Stimulated activated CD8-positive, alpha-beta memory T cell treated with anti-CD3 and anti-CD28 coated beads, Interleukin-4, amount 100 ng/mL, for 4 hours (primary cell): ENCODE data around the gene SEBOX.
A peak's percentile ranks its signal among the peaks of the same experiment; 100 is the strongest.

Experiments used
- DNase-seq, 2 donors: peaks; one replicate each; pipeline ENCODE4 v3.0.0-alpha.2; 2020; ENCODE audit warnings: low read depth in 2 of 2, low spot score in 1 of 2

SEBOX gene

GRCh38 chr17:28320215-28321061 lies 44.6 kb downstream of the SEBOX start:
- DNase-seq = no peak

GRCh38 chr17:28319598-28319935 lies 45.4 kb downstream of the SEBOX start:
- DNase-seq = no peak

DNA sequence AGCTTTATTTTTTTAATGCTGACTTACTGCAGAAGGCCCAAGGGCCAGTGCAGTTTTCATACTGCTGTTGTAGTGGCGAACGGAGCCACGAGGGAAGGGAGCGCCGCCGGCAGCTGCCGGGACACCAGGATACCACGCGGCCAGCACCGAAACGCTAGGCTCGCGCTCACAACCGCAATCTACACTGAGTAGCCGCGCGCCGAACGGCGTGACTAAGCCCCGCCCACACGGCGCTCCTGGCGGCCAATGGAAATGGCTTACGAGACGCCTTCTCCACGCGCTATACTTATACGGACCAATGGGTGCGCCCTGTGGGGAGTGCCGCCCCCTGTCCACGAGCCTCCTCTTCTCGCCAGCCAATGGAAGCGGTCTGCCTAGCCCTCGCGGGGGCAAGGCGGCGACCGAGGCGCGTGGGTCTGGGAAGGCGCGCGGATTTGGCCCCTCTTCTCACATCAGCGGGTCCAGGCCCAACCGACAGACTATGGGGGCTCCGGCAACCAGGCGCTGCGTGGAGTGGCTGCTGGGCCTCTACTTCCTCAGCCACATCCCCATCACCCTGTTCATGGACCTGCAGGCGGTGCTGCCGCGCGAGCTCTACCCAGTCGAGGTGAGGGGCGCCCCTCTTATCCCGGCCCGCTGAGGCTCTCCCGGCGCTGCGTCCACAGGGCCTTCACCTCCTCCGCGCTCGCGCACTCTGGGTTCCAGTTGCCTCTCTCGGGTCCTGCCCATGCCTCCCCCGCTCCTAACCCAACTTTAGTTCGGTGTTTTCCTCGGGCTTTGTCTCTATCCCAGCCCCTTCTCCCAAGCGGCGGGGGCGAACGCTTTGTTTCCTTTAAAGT lies 46.0 kb downstream of the SEBOX start, which contains the start of gene TMEM97:
Gene TMEM97 (plus strand): TSS at position 442 of the 839 bp plus-strand sequence. CDS start 40 bp downstream, at position 482.
- peak; percentile 87 to 92 for DNase-seq

- DNase-seq = no peak
Measured at GRCh38 chr17:28317966-28318758, 46.8 kb downstream of the SEBOX start.

GRCh38 chr17:28317099-28317965 lies 47.7 kb downstream of the SEBOX start:
- no peak for DNase-seq

DNA sequence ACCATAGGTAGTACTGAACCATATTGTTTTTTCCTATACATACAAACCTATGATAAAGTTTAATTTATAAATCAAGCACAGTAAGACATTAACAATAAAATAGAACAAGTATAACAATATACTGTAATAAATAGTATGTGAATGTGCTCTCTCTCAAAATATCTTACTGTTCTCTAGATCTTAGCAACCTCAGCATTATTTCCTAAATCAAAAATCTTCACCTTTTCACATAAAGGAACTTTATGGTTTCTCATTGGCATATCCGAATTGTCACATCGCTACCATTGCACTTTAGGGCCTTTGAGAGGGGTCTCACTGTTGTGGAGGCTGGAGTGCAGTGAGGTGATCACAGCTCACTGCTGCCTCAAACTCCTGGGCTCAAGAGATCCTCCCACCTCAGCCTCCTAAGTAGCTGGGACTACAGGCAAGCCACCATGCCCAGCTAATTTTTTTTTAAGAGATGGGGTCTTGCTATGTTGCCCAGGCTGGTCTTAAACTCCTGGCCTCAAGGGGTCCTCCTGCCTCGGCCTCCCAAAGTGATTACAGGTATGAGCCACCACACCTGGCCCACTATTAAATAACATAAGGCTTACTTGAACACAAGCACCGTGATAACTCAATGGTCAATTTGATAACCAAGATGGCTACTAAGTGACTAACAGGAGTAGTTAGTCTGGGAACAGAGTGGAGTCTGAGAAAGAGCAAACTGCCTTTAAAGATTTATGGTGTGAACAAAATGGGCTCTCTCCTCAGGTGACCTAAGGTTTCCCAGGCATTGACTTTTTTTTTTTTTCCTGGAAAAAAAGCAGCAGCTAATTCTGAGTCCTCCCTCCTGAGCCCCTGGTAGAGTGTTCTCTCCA lies 48.9 kb downstream of the SEBOX start:
- DNase-seq = no peak

DNA sequence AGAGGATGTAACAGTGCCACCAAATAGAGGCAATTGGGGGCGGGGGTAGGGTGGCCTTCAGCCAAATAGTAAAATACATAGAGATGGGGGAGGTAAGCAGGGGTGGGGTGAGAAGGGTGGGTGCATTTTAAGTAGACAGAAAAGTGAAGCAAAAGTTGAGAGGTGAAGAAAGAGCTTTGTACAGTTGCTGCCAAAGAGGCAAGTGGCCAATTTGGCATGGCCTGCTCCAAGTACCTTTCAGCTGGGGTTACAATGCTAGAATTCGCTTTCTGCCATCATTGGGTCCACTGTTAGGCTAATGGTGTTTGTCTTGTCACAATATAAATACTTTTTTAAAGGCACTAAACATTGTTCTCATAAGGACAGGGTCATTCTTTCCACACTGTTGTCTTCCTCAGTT lies 51.2 kb downstream of the SEBOX start:
- DNase-seq = no peak
